GM21515 (cell line): Measurements from ENCODE around the gene KREMEN1.
"Not testable (repeated sequence)": the region's sequence is repeated elsewhere in the genome, so short reads cannot be mapped to it uniquely, and the experiment has no call there.

Experiments used
- ATAC-seq: cut with Tn5 transposase; IDR thresholded peaks from one replicate; pipeline ENCODE4 v1.9.1; 2021; ENCODE audit not compliant: unreplicated experiment

KREMEN1 gene

GRCh38 chr22:29098296-29098695, 25.5 kb downstream of the KREMEN1 start:
- no peak for ATAC-seq

- ATAC-seq: no peak
Measured at GRCh38 chr22:29102300-29102699, 29.5 kb downstream of the KREMEN1 start.

- no peak for ATAC-seq
Measured at GRCh38 chr22:29103121-29103520, 30.3 kb downstream of the KREMEN1 start.

GRCh38 chr22:29105468-29105867, 32.6 kb downstream of the KREMEN1 start:
- no peak for ATAC-seq

GRCh38 chr22:29106839-29107238, 34.0 kb downstream of the KREMEN1 start:
- no peak for ATAC-seq

- no peak for ATAC-seq
Measured at GRCh38 chr22:29108137-29108536, 35.3 kb downstream of the KREMEN1 start.

GRCh38 chr22:29109822-29110221, 37.0 kb downstream of the KREMEN1 start:
- ATAC-seq: no peak

GRCh38 chr22:29110946-29111345, 38.1 kb downstream of the KREMEN1 start:
- ATAC-seq: no peak

- no peak for ATAC-seq
Measured at GRCh38 chr22:29112121-29112520, 39.3 kb downstream of the KREMEN1 start.

GRCh38 chr22:29112681-29113080, 39.8 kb downstream of the KREMEN1 start:
- no peak for ATAC-seq

- ATAC-seq: no peak
Measured at GRCh38 chr22:29113319-29113718, 40.5 kb downstream of the KREMEN1 start.

GRCh38 chr22:29114392-29114791, 41.6 kb downstream of the KREMEN1 start:
- ATAC-seq: no peak

GRCh38 chr22:29115682-29116288, 43.0 kb downstream of the KREMEN1 start:
- no peak for ATAC-seq

GRCh38 chr22:29116397-29117123, 43.7 kb downstream of the KREMEN1 start:
- ATAC-seq: no peak

GRCh38 chr22:29117799-29118477, 45.1 kb downstream of the KREMEN1 start:
- no peak for ATAC-seq

GRCh38 chr22:29120098-29120912, 47.5 kb downstream of the KREMEN1 start:
- not testable (repeated sequence) for ATAC-seq

GRCh38 chr22:29121124-29121523, 48.3 kb downstream of the KREMEN1 start:
- no peak for ATAC-seq

GRCh38 chr22:29122041-29122440, 49.2 kb downstream of the KREMEN1 start:
- no peak for ATAC-seq

GRCh38 chr22:29124777-29125442, 52.1 kb downstream of the KREMEN1 start:
- no peak for ATAC-seq

GRCh38 chr22:29125443-29125778, 52.6 kb downstream of the KREMEN1 start:
- no peak for ATAC-seq

GRCh38 chr22:29125844-29126243, 53.0 kb downstream of the KREMEN1 start:
- no peak for ATAC-seq
